Testis (tissue), 5 donors: ENCODE measurements around the gene BRMS1. TPM values are rescaled to one million over a fixed set of nuclear protein-coding genes. Genes with fewer than 3 reads are reported as not detected.

Experiments
- DNase-seq: peaks from one replicate; pipeline ENCODE4 v3.0.0-alpha.2; 2019
- H3K27ac ChIP-seq, 2 donors: fragments of 200-600 bp; sonication (generic); one replicate each; pipeline ENCODE4 v1.5.1; 2019
- H3K27me3 ChIP-seq: fragments of 200-600 bp; sonication (generic); one replicate; pipeline ENCODE4 v1.5.1; 2019
- H3K36me3 ChIP-seq: fragments of 200-600 bp; sonication (generic); one replicate; pipeline ENCODE4 v1.5.1; 2017; ENCODE audit warnings: low read depth; ENCODE audit errors: missing control alignments
- H3K4me1 ChIP-seq: fragments of 200-600 bp; sonication (generic); one replicate; pipeline ENCODE4 v1.5.1; 2019
- H3K4me3 ChIP-seq, 2 donors: fragments of 200-600 bp; sonication (generic); one replicate each; pipeline ENCODE4 v1.5.1; 2017 to 2019
- H3K9me3 ChIP-seq: fragments of 200-600 bp; sonication (generic); one replicate; pipeline ENCODE4 v1.5.1; 2017
- CTCF ChIP-seq, 3 experiments: fragments of 450-650 bp in 2 of 3; fragments of 200-600 bp in 1 of 3; sonication (generic) in 1 of 3; IDR thresholded peaks; one replicate each; pipeline ENCODE4 v1.5.1; 2016 to 2019; ENCODE audit warnings: antibody characterized with exemption in 3 of 3, mild to moderate bottlenecking in 2 of 3, moderate library complexity in 1 of 3
- POLR2A ChIP-seq: fragments of 450-650 bp; IDR thresholded peaks from one replicate; pipeline ENCODE4 v1.6.1; 2017; ENCODE audit warnings: antibody characterized with exemption, mild to moderate bottlenecking, moderate library complexity
- WGBS, 2 donors: methylation state at CpG; one replicate each; pipeline ENCODE4 v1.1.5; 2018; 5-methylcytosine and 5-hydroxymethylcytosine counted together
- intact Hi-C: fragments of 100-400 bp; cut with DNase I; formaldehyde crosslinking; loops from one replicate; pipeline ENCODE4 v1.15.1; 2023; ENCODE audit warnings: low total_unique reads
- long read RNA-seq, 2 donors: transcript quantifications; one replicate each; lab custom pipeline, GENCODE V29; 2026
- polyA plus RNA-seq: library from polyadenylated mRNA; stranded (reverse); fragments of 350-450 nt; fragmentation: Illumina TruSeq; extraction: RNeasy Lipid Tissue Mini Kit (QIAGEN cat#74804); gene quantifications from one replicate; pipeline ENCODE4 v1.2.3, GENCODE V29; 2014; ENCODE audit warnings: low read depth, low replicate concordance; ENCODE audit not compliant: insufficient read depth
- total RNA-seq, 2 donors: library from RNA; depleted of rRNA; stranded (reverse); fragments of >200 nt; gene quantifications; one replicate each; pipeline ENCODE4 v1.2.3, GENCODE V29; 2016

BRMS1 gene
- total RNA-seq (10 to 100 TPM; 55.5 to 59.4 TPM), polyA plus RNA-seq (67.5 TPM)
- long read RNA-seq, donor 1, transcript BRMS1-201 (10 exons, 1,445 nt) = major isoform, 5 of 6 reads
- long read RNA-seq, donor 1, partial matches to known transcripts = 0 of 6 reads
- long read RNA-seq, donor 1, other reads (novel, unspliced or antisense) = 0 of 6 reads
- long read RNA-seq, donor 2, transcript BRMS1-201 (10 exons, 1,445 nt) = major isoform, 6 of 6 reads
- long read RNA-seq, donor 2, partial matches to known transcripts = 0 of 6 reads
- long read RNA-seq, donor 2, other reads (novel, unspliced or antisense) = 0 of 6 reads

- H3K27me3 ChIP-seq = no peaks in the 10 kb centered on the region
- no peak for TF ChIP-seq POLR2A
- peak in 1 of 3 experiments; percentile 69 for TF ChIP-seq CTCF (IDR thresholded peaks at IDR 0.05)
- H3K4me1 ChIP-seq = peaks cover 32% of the 10 kb centered on the region
- DNase-seq = peak; percentile 100
- no peaks in the 10 kb centered on the region for H3K9me3 ChIP-seq
- WGBS, 2 donors = 0 to 1% methylated on average over 7 to 53 of the region's 59 CpGs
- intact Hi-C loops = no loop called here
- peak within 1 kb of the TSS; percentile 31 to 65 for H3K27ac ChIP-seq
- peak within 1 kb of the TSS; percentile 84 to 85 for H3K4me3 ChIP-seq
- H3K36me3 ChIP-seq = no peaks in the 10 kb centered on the region
These were observed at the start of gene BRMS1 for GRCh38 chr11:66344550-66345315. TSS of gene BRMS1 (minus strand) at chr11:66345104. CDS start at chr11:66342234, 2,870 bp downstream.

GRCh38 chr11:66393954-66394353 is 49.0 kb upstream of the BRMS1 start:
- H3K4me3 ChIP-seq = no peak overlapping the region
- H3K27me3 ChIP-seq = no peaks in the 10 kb centered on the region
- no peak for DNase-seq
- intact Hi-C loops = no loop called here
- no peak for TF ChIP-seq POLR2A
- no peak for TF ChIP-seq CTCF (IDR thresholded peaks at IDR 0.05)
- H3K4me1 ChIP-seq = no peaks in the 10 kb centered on the region
- WGBS, 2 donors = 69 to 79% methylated on average over 3 of the region's 3 CpGs
- no peak overlapping the region for H3K27ac ChIP-seq
- H3K36me3 ChIP-seq = no peaks in the 10 kb centered on the region
- no peaks in the 10 kb centered on the region for H3K9me3 ChIP-seq

- 77 to 87% methylated on average over 6 of the region's 6 CpGs for WGBS, 2 donors
- Histone ChIP-seq H3K9me3 (no peaks in the 10 kb centered on the region), H3K4me3 (no peak overlapping the region), H3K27ac (no peak overlapping the region), H3K27me3 (no peaks in the 10 kb centered on the region), H3K36me3 (no peaks in the 10 kb centered on the region), H3K4me1 (no peaks in the 10 kb centered on the region)
- TF ChIP-seq CTCF (IDR thresholded peaks at IDR 0.05) (no peak), POLR2A (no peak)
- intact Hi-C loops = no loop called here
- no peak for DNase-seq
These were observed 46.4 kb upstream of the BRMS1 start for GRCh38 chr11:66391322-66391721.

GRCh38 chr11:66388780-66389386 is 44.0 kb upstream of the BRMS1 start:
- intact Hi-C loops = no loop called here
- Histone ChIP-seq H3K4me3 (no peak overlapping the region), H3K27me3 (no peaks in the 10 kb centered on the region), H3K4me1 (no peaks in the 10 kb centered on the region), H3K36me3 (no peaks in the 10 kb centered on the region), H3K9me3 (no peaks in the 10 kb centered on the region), H3K27ac (no peak overlapping the region)
- TF ChIP-seq CTCF (IDR thresholded peaks at IDR 0.05) = peak in 2 of 3 experiments; percentile 50 to 62
- TF ChIP-seq POLR2A = no peak
- WGBS, 2 donors = 55 to 66% methylated on average over 8 of the region's 8 CpGs
- DNase-seq = peak; percentile 76
